B cell (primary cell): ENCODE measurements around the gene FANCC. TPM values are rescaled to one million over a fixed set of nuclear protein-coding genes. Genes with fewer than 3 reads are reported as not detected.

ENCODE experiments used
- ATAC-seq: fragments of 200-7000 bp; cut with Tn5 transposase; one replicate; pipeline ENCODE4 v1.10.0; 2021; ENCODE audit warnings: low read depth, mild to moderate bottlenecking, moderate number of reproducible peaks, moderate library complexity
- CTCF ChIA-PET: fragments of 350-600 bp; sonication (Branson Sonifier 250); formaldehyde crosslinking; loops from one replicate; lab custom pipeline; 2021; ENCODE audit warnings: antibody characterized with exemption, inconsistent platforms; lab: Charles Lee
- POLR2A ChIA-PET: fragments of 350-600 bp; sonication (Branson Sonifier 250); formaldehyde crosslinking; loops from one replicate; lab custom pipeline; 2021; ENCODE audit warnings: antibody characterized with exemption; lab: Charles Lee
- DNase-seq: peaks from one replicate; pipeline ENCODE4 v3.0.0; 2013
- H2AFZ ChIP-seq: 2 replicates; pipeline ENCODE4 v1.6.1; 2012; ENCODE audit warnings: mild to moderate bottlenecking, low read depth, low read length; ENCODE audit not compliant: insufficient read depth, poor library complexity, severe bottlenecking
- H3K27ac ChIP-seq, 2 donors: 1 replicate in 1 of 2; 2 replicates in 1 of 2; pipeline ENCODE4 v1.5.1; 2012 to 2013; ENCODE audit warnings: low read length in 2 of 2, mild to moderate bottlenecking in 2 of 2, moderate library complexity in 1 of 2
- H3K27me3 ChIP-seq, 4 experiments: fragments of 200-600 bp in 1 of 4; sonication (generic) in 1 of 4; replicated peaks in 1 of 4; 1 replicate in 2 of 4; 2 replicates in 2 of 4; pipeline versions ENCODE4 v1.6.1 to v1.7.0; 2013 to 2016; ENCODE audit warnings: low read length in 3 of 4, mild to moderate bottlenecking in 2 of 4, mixed read lengths in 1 of 4, moderate library complexity in 1 of 4; ENCODE audit not compliant: insufficient read depth in 4 of 4, control insufficient read depth in 3 of 4; ENCODE audit errors: control extremely low read depth in 1 of 4
- H3K36me3 ChIP-seq, 2 experiments: replicated peaks in 1 of 2; 1 replicate in 1 of 2; 2 replicates in 1 of 2; pipeline versions ENCODE4 v1.6.1 to v1.7.1; 2013; ENCODE audit warnings: low read length in 1 of 2; ENCODE audit not compliant: insufficient read depth in 2 of 2, control insufficient read depth in 1 of 2; ENCODE audit errors: control extremely low read depth in 1 of 2, extremely low read depth in 1 of 2
- H3K4me1 ChIP-seq, 2 donors: fragments of 200-600 bp in 1 of 2; sonication (generic) in 1 of 2; 1 replicate in 1 of 2; 2 replicates in 1 of 2; pipeline versions ENCODE4 v1.5.1 to v1.6.1; 2013 to 2017; ENCODE audit warnings: low read length in 2 of 2; ENCODE audit not compliant: control insufficient read depth in 2 of 2, insufficient read depth in 2 of 2
- H3K4me2 ChIP-seq: replicated peaks from 2 replicates; pipeline ENCODE3; 2012; ENCODE audit warnings: mild to moderate bottlenecking, low read depth, low read length; ENCODE audit not compliant: poor library complexity, severe bottlenecking
- H3K4me3 ChIP-seq, 5 experiments: fragments of 200-600 bp in 1 of 5; sonication (generic) in 1 of 5; 1 replicate in 3 of 5; 2 replicates in 2 of 5; pipeline versions ENCODE4 v1.5.1 to v1.7.0; 2011 to 2016; ENCODE audit warnings: low read length in 4 of 5, mild to moderate bottlenecking in 4 of 5, low read depth in 2 of 5, control low read depth in 1 of 5, moderate library complexity in 1 of 5; ENCODE audit not compliant: insufficient read depth in 1 of 5; ENCODE audit errors: control extremely low read depth in 1 of 5, extremely low read depth in 1 of 5
- H3K79me2 ChIP-seq: fragments of 200-600 bp; sonication (generic); one replicate; pipeline ENCODE4 v1.6.0; 2016; ENCODE audit warnings: low read length; ENCODE audit not compliant: control insufficient read depth, insufficient read depth
- H3K9ac ChIP-seq: fragments of 200-600 bp; sonication (generic); 2 replicates; pipeline ENCODE4 v1.6.1; 2017; ENCODE audit warnings: mild to moderate bottlenecking, low read length, moderate library complexity
- H3K9me3 ChIP-seq, 3 donors: one replicate each; pipeline versions ENCODE4 v1.6.1 to v1.7.1; 2013; ENCODE audit warnings: low read length in 2 of 3; ENCODE audit not compliant: control insufficient read depth in 2 of 3, insufficient read depth in 1 of 3; ENCODE audit errors: control extremely low read depth in 1 of 3
- H4K20me1 ChIP-seq: 2 replicates; pipeline ENCODE4 v1.6.0; 2012; ENCODE audit warnings: mild to moderate bottlenecking, low read length; ENCODE audit not compliant: insufficient read depth, control insufficient read depth, poor library complexity, severe bottlenecking
- H3K27ac Mint-ChIP-seq: one replicate; pipeline ENCODE4 v1.8.0; 2021; ENCODE audit warnings: mixed read lengths
- H3K27me3 Mint-ChIP-seq: one replicate; pipeline ENCODE4 v1.8.0; 2021; ENCODE audit warnings: mixed read lengths
- H3K4me1 Mint-ChIP-seq: one replicate; pipeline ENCODE4 v1.8.0; 2021; ENCODE audit warnings: mixed read lengths
- H3K4me3 Mint-ChIP-seq: one replicate; pipeline ENCODE4 v1.8.0; 2021; ENCODE audit warnings: mixed read lengths
- H3K9me3 Mint-ChIP-seq: one replicate; pipeline ENCODE4 v1.8.0; 2022; ENCODE audit warnings: mixed read lengths; ENCODE audit not compliant: insufficient read depth
- EZH2 ChIP-seq: IDR thresholded peaks from 2 replicates; pipeline ENCODE4 v1.6.1; 2012; ENCODE audit warnings: borderline replicate concordance, low read depth, mild to moderate bottlenecking, moderate library complexity, low read length; ENCODE audit not compliant: insufficient read depth, poor library complexity, severe bottlenecking
- WGBS: methylation state at CpG from one replicate; pipeline ENCODE4 v1.1.5; 2013; ENCODE audit warnings: missing lambda C conversion rate; ENCODE audit not compliant: insufficient coverage; 5-methylcytosine and 5-hydroxymethylcytosine counted together
- intact Hi-C: fragments of 100-400 bp; cut with micrococcal nuclease; formaldehyde crosslinking; loops from one replicate; pipeline ENCODE4 v1.10.0; 2022
- polyA plus RNA-seq: library from polyadenylated mRNA; depleted of rRNA; stranded (reverse); fragments of >200 nt; gene quantifications from 2 replicates; pipeline ENCODE4 v1.2.3, GENCODE V29; 2012
- total RNA-seq, 2 donors: library from RNA; stranded (reverse); fragments of 120-200 nt in 1 of 2; gene quantifications; 1 replicate in 1 of 2; 2 replicates in 1 of 2; pipeline versions ENCODE4 v1.2.3 to v1.2.4, GENCODE V29; 2013 to 2022
- TF ChIP-seq, protein P1 (sequence below): fragments of 200-600 bp; IDR thresholded peaks from one replicate; pipeline ENCODE4 v1.8.0; 2022; ENCODE audit warnings: antibody characterized with exemption, mild to moderate bottlenecking

FANCC gene
- total and polyA plus RNA-seq, 2 donors (not counting 1 experiment from before 2014, with no cell fraction given), result 1.8 to 11.1 TPM

DNA sequence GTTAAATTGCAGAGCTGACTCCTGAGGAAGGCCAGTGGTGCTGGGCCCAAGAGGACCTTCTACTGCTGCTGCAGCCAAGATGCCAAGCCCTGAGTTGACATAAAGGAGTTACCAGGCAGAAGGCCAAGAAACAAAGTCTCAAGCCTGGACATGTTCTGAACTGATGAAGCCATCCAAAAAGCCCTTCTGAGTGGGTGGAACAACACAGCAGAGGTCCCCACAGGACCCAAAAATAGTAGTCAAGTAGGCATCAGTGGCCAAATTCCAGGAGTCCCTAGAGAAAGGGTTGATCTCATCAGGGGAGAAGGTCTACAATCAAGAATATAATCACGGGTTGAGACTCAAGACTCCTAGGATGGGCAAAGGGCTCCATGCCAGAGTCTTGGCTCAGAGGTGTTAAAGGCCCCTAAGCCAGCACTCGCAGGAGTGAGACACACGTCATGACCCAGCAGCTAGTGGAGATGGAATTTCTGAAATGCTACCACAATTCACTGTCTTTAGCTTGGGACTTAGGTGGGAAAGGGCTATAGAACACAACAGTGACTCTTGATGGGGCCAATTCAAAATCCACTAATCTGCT lies 119.7 kb downstream of the FANCC start:
- no peaks in the 10 kb centered on the region for H3K9me3 Mint-ChIP-seq
- 100% methylated on average over 1 of the region's 3 CpGs for WGBS

DNA sequence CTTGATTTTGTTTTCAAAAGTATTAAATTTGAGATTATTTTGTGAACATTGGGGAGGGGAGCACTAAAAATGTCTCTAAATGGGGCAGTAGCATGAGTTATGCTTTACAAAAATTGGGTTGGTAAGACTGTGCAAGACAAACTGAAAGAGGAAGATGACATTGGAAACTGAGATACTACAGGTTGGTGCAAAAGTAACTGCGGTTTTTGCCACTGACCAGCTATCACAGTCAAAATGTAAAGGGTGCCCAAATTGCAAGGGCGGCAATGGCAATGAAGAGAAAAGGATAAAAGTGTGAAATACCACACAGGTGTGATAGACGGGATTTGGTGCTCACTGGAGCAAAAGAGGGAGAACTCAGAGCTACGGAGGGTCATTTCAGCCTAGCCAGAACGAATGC lies 124.0 kb downstream of the FANCC start:
- Histone ChIP-seq H3K27ac (no peak overlapping the region), H3K36me3 (no peaks in the 10 kb centered on the region), H3K9ac (no peak overlapping the region), H3K4me1 (no peaks in the 10 kb centered on the region), H3K27me3 (no peaks in the 10 kb centered on the region), H3K79me2 (no peaks in the 10 kb centered on the region), H3K4me2 (no peak overlapping the region), H3K9me3 (no peaks in the 10 kb centered on the region), H2AFZ (no peak overlapping the region), H4K20me1 (no peaks in the 10 kb centered on the region), H3K4me3 (no peak overlapping the region)
- no peaks in the 10 kb centered on the region for H3K9me3 Mint-ChIP-seq
- 86% methylated on average over 4 of the region's 5 CpGs for WGBS
- CTCF ChIA-PET, result no interaction called here
- no peak for ATAC-seq
- H3K27ac Mint-ChIP-seq, result no peak overlapping the region
- DNase-seq, result no peak
- no peak overlapping the region for H3K4me3 Mint-ChIP-seq
- POLR2A ChIA-PET, result no interaction called here
- no peaks in the 10 kb centered on the region for H3K27me3 Mint-ChIP-seq
- TF ChIP-seq EZH2, result no peak
- TF ChIP-seq, protein P1, sequence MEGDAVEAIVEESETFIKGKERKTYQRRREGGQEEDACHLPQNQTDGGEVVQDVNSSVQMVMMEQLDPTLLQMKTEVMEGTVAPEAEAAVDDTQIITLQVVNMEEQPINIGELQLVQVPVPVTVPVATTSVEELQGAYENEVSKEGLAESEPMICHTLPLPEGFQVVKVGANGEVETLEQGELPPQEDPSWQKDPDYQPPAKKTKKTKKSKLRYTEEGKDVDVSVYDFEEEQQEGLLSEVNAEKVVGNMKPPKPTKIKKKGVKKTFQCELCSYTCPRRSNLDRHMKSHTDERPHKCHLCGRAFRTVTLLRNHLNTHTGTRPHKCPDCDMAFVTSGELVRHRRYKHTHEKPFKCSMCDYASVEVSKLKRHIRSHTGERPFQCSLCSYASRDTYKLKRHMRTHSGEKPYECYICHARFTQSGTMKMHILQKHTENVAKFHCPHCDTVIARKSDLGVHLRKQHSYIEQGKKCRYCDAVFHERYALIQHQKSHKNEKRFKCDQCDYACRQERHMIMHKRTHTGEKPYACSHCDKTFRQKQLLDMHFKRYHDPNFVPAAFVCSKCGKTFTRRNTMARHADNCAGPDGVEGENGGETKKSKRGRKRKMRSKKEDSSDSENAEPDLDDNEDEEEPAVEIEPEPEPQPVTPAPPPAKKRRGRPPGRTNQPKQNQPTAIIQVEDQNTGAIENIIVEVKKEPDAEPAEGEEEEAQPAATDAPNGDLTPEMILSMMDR, result no peak
- H3K4me1 Mint-ChIP-seq, result peaks cover 18% of the 10 kb centered on the region
- intact Hi-C loops, result no loop called here

More for the DNA sequence above, 119.7 kb downstream of the FANCC start:
- Mint-ChIP-seq H3K4me1 (peaks cover 4% of the 10 kb centered on the region), H3K27ac (no peak overlapping the region), H3K27me3 (no peaks in the 10 kb centered on the region), H3K4me3 (no peak overlapping the region)
- Histone ChIP-seq H3K4me1 (no peaks in the 10 kb centered on the region), H3K9me3 (no peaks in the 10 kb centered on the region), H3K27me3 (no peaks in the 10 kb centered on the region), H4K20me1 (no peaks in the 10 kb centered on the region), H3K4me3 (no peak overlapping the region), H3K9ac (no peak overlapping the region), H3K27ac (no peak overlapping the region), H3K79me2 (no peaks in the 10 kb centered on the region), H3K4me2 (no peak overlapping the region), H3K36me3 (no peaks in the 10 kb centered on the region), H2AFZ (no peak overlapping the region)
- TF ChIP-seq, protein P1, result no peak
- TF ChIP-seq EZH2, result no peak
- POLR2A ChIA-PET, result no interaction called here
- intact Hi-C loops, result no loop called here
- CTCF ChIA-PET, result no interaction called here
- DNase-seq (no peak), ATAC-seq (no peak)
